ENCODE data around the gene B4GALT6.

GRCh38 chr18:31579375-31579774, 105.0 kb downstream of the B4GALT6 start:
- TF ChIP-seq POLR2AphosphoS5 (IDR thresholded peaks at IDR 0.05; ENCODE audit: low read depth, low read length) (no peak), POLR2A (IDR thresholded peaks at IDR 0.05; ENCODE audit: low read depth, low read length) (no peak)

All from GM12892 (cell line).